ENCODE measurements around the gene FMN2. TPM values are rescaled to one million over a fixed set of nuclear protein-coding genes. Genes with fewer than 3 reads are reported as not detected.

The FMN2 gene
- total RNA-seq, 1 experiment from 2014 or later, result not detected

GRCh38 chr1:240219104-240219503 lies 127.4 kb downstream of the FMN2 start:
- TF ChIP-seq CTCF (IDR thresholded peaks at IDR 0.05; ENCODE audit: insufficient read depth in 1 of 2, low read depth in 1 of 2, low read length in 1 of 2, severe bottlenecking in 1 of 2, unreplicated experiment in 1 of 2), result no peak
- H3K36me3 ChIP-seq (ENCODE audit: control insufficient read depth, insufficient read depth, low read length), result no peaks in the 10 kb centered on the region
- no peaks in the 10 kb centered on the region for H3K4me1 Mint-ChIP-seq (ENCODE audit: low read depth, unreplicated experiment)
- H3K4me1 ChIP-seq, result no peaks in the 10 kb centered on the region
- CTCF ChIA-PET, result no interaction called here
- H3K27ac Mint-ChIP-seq (ENCODE audit: unreplicated experiment), result no peak overlapping the region
- H3K9me3 Mint-ChIP-seq (ENCODE audit: unreplicated experiment), result no peaks in the 10 kb centered on the region
- DNase-seq, result no peak
- intact Hi-C loops (cut with micrococcal nuclease; ENCODE audit: unreplicated experiment), result no loop called here
- H3K27me3 ChIP-seq (replicated peaks; ENCODE audit: control insufficient read depth, insufficient read depth, low read length), result no peaks in the 10 kb centered on the region
- no TSS peak for BruUV-seq (replicated peaks)
- H3K4me3 ChIP-seq (ENCODE audit: low read depth, low read length), result no peak overlapping the region
- no peaks in the 10 kb centered on the region for H3K36me3 Mint-ChIP-seq (ENCODE audit: insufficient read depth, unreplicated experiment)
- H3K27me3 Mint-ChIP-seq (ENCODE audit: insufficient read depth, unreplicated experiment), result peaks cover 7% of the 10 kb centered on the region
- H3K4me3 Mint-ChIP-seq (ENCODE audit: unreplicated experiment), result no peak overlapping the region
- H3K9me3 ChIP-seq, result no peaks in the 10 kb centered on the region
- POLR2A ChIA-PET, result no interaction called here

GRCh38 chr1:240226102-240226501 lies 134.4 kb downstream of the FMN2 start:
- Mint-ChIP-seq H3K36me3 (ENCODE audit: insufficient read depth, unreplicated experiment) (no peaks in the 10 kb centered on the region), H3K27me3 (ENCODE audit: insufficient read depth, unreplicated experiment) (peaks cover 12% of the 10 kb centered on the region), H3K9me3 (ENCODE audit: unreplicated experiment) (peaks cover 14% of the 10 kb centered on the region), H3K4me1 (ENCODE audit: low read depth, unreplicated experiment) (no peaks in the 10 kb centered on the region), H3K4me3 (ENCODE audit: unreplicated experiment) (no peak overlapping the region), H3K27ac (ENCODE audit: unreplicated experiment) (no peak overlapping the region)
- no TSS peak for BruUV-seq (replicated peaks)
- CTCF ChIA-PET, result no interaction called here
- no peak for DNase-seq
- Histone ChIP-seq H3K36me3 (ENCODE audit: control insufficient read depth, insufficient read depth, low read length) (no peaks in the 10 kb centered on the region), H3K9me3 (0 out of 2 replicates have a peak, but pooled peaks cover 6% of the 10 kb centered on the region), H3K4me1 (no peaks in the 10 kb centered on the region), H3K4me3 (ENCODE audit: low read depth, low read length) (no peak overlapping the region), H3K27me3 (replicated peaks; ENCODE audit: control insufficient read depth, insufficient read depth, low read length) (no peaks in the 10 kb centered on the region)
- TF ChIP-seq CTCF (IDR thresholded peaks at IDR 0.05; ENCODE audit: insufficient read depth in 1 of 2, low read depth in 1 of 2, low read length in 1 of 2, severe bottlenecking in 1 of 2, unreplicated experiment in 1 of 2), result no peak
- intact Hi-C loops (cut with micrococcal nuclease; ENCODE audit: unreplicated experiment), result no loop called here
- POLR2A ChIA-PET, result no interaction called here

- 0 out of 2 replicates have a peak, but pooled peaks cover 5% of the 10 kb centered on the region for H3K9me3 ChIP-seq
- no peaks in the 10 kb centered on the region for H3K27me3 ChIP-seq (replicated peaks; ENCODE audit: control insufficient read depth, insufficient read depth, low read length)
- Mint-ChIP-seq H3K36me3 (ENCODE audit: insufficient read depth, unreplicated experiment) (no peaks in the 10 kb centered on the region), H3K27ac (ENCODE audit: unreplicated experiment) (no peak overlapping the region), H3K27me3 (ENCODE audit: insufficient read depth, unreplicated experiment) (peaks cover 17% of the 10 kb centered on the region), H3K4me1 (ENCODE audit: low read depth, unreplicated experiment) (no peaks in the 10 kb centered on the region), H3K4me3 (ENCODE audit: unreplicated experiment) (no peak overlapping the region), H3K9me3 (ENCODE audit: unreplicated experiment) (peaks cover 1% of the 10 kb centered on the region)
- H3K4me1 ChIP-seq, result no peaks in the 10 kb centered on the region
- intact Hi-C loops (cut with micrococcal nuclease; ENCODE audit: unreplicated experiment), result no loop called here
- BruUV-seq (replicated peaks), result no TSS peak
- no peak for DNase-seq
- H3K4me3 ChIP-seq (ENCODE audit: low read depth, low read length), result no peak overlapping the region
- no peaks in the 10 kb centered on the region for H3K36me3 ChIP-seq (ENCODE audit: control insufficient read depth, insufficient read depth, low read length)
- CTCF ChIA-PET, result interaction anchor here (0.6 kb wide), 1 partner anchor 77 kb away, joined by 7 read pairs; no protein-coding TSS in a partner anchor
- POLR2A ChIA-PET, result no interaction called here
- TF ChIP-seq CTCF (IDR thresholded peaks at IDR 0.05; ENCODE audit: insufficient read depth in 1 of 2, low read depth in 1 of 2, low read length in 1 of 2, severe bottlenecking in 1 of 2, unreplicated experiment in 1 of 2), result no peak
These were observed 139.1 kb downstream of the FMN2 start for GRCh38 chr1:240230816-240231215.
